PC-9 (cell line): Measurements from ENCODE around the gene CAMKMT.

Experiments
- CTCF ChIP-seq: fragments of 200-600 bp; sonication (generic); conservative IDR thresholded peaks from 2 replicates; pipeline ENCODE4 v1.6.1; 2017; ENCODE audit warnings: mixed run types, antibody characterized with exemption, mild to moderate bottlenecking, moderate library complexity
- EZH2 ChIP-seq: fragments of 200-600 bp; sonication (generic); IDR thresholded peaks from 2 replicates; pipeline ENCODE4 v1.8.0; 2017; ENCODE audit warnings: antibody characterized with exemption, low read depth

- TF ChIP-seq CTCF (no peak), EZH2 (no peak)
Observed at GRCh38 chr2:44573996-44574395, 212.2 kb downstream of the CAMKMT start.
